ENCODE data around the gene MAP6.

DNA sequence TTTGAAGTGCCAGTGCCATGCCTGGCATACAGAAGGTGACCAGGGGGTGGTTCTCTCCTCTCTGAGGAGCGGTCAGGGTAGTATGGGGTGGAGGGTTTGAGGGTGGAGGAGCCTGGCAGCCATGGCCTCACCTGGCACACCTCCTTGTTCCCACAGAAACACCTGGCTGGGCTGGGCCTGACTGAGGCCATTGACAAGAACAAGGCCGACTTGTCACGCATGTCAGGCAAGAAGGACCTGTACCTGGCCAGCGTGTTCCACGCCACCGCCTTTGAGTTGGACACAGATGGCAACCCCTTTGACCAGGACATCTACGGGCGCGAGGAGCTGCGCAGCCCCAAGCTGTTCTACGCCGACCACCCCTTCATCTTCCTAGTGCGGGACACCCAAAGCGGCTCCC is 97.2 kb downstream of the MAP6 start:
- no peak for TF ChIP-seq FOXK2 (IDR thresholded peaks at IDR 0.05)
- no peak for TF ChIP-seq ARNT (IDR thresholded peaks at IDR 0.05)
- TF ChIP-seq CTBP1 (IDR thresholded peaks at IDR 0.05; ENCODE audit: borderline replicate concordance): no peak
- TF ChIP-seq ELF4 (IDR thresholded peaks at IDR 0.05): no peak
- no peak for TF ChIP-seq FOXM1 (IDR thresholded peaks at IDR 0.05; ENCODE audit: borderline replicate concordance)
- TF ChIP-seq L3MBTL2 (conservative IDR thresholded peaks at IDR 0.05): no peak
